Upper lobe of left lung (tissue), 6 donors: ENCODE results near the gene POLN. TPM values are rescaled to one million over a fixed set of nuclear protein-coding genes. Genes with fewer than 3 reads are reported as not detected.
A peak's percentile ranks its signal among the peaks of the same experiment; 100 is the strongest.

Experiments used
- ATAC-seq, 2 donors: fragments of 200-7000 bp; cut with Tn5 transposase; one replicate each; pipeline ENCODE4 v1.9.1; 2022; ENCODE audit warnings: mild to moderate bottlenecking in 2 of 2, moderate library complexity in 2 of 2; ENCODE audit not compliant: low FRiP score in 2 of 2
- DNase-seq, 2 donors: peaks; one replicate each; pipeline ENCODE4 v3.0.0-alpha.2; 2019 to 2020
- H3K27ac ChIP-seq, 4 donors: fragments of 200-600 bp; sonication (generic); one replicate each; pipeline ENCODE4 v1.5.1; 2016 to 2019
- H3K27me3 ChIP-seq, 4 donors: fragments of 200-600 bp; sonication (generic); one replicate each; pipeline ENCODE4 v1.5.1; 2017 to 2019
- H3K36me3 ChIP-seq, 4 donors: fragments of 200-600 bp; sonication (generic); one replicate each; pipeline ENCODE4 v1.5.1; 2016 to 2019
- H3K4me1 ChIP-seq, 4 donors: fragments of 200-600 bp; sonication (generic); one replicate each; pipeline ENCODE4 v1.5.1; 2018 to 2019
- H3K4me3 ChIP-seq, 4 donors: fragments of 200-600 bp; sonication (generic); one replicate each; pipeline ENCODE4 v1.5.1; 2017 to 2019; ENCODE audit warnings: mild to moderate bottlenecking in 2 of 4, moderate library complexity in 1 of 4
- H3K9me3 ChIP-seq, 4 donors: fragments of 200-600 bp; sonication (generic); one replicate each; pipeline ENCODE4 v1.5.1; 2018 to 2019
- EP300 ChIP-seq, 4 donors: sonication (generic); formaldehyde crosslinking; IDR thresholded peaks; one replicate each; pipeline ENCODE4 v1.5.1; 2017; ENCODE audit warnings: antibody characterized with exemption in 4 of 4, control low read depth in 2 of 4
- POLR2A ChIP-seq, 4 donors: fragments of 450-650 bp; IDR thresholded peaks; one replicate each; pipeline ENCODE4 v1.5.1; 2016 to 2017; ENCODE audit warnings: antibody characterized with exemption in 4 of 4, mild to moderate bottlenecking in 2 of 4
- POLR2AphosphoS5 ChIP-seq, 2 donors: sonication (generic); formaldehyde crosslinking; IDR thresholded peaks; one replicate each; pipeline ENCODE4 v1.5.1; 2017; ENCODE audit warnings: antibody characterized with exemption in 2 of 2
- WGBS, 2 donors: methylation state at CpG; one replicate each; pipeline ENCODE4 v1.1.5; 2017 to 2018; 5-methylcytosine and 5-hydroxymethylcytosine counted together
- total RNA-seq, 6 donors: library from RNA; depleted of rRNA in 4 of 6; stranded (reverse); fragments of >200 nt in 4 of 6; gene quantifications; one replicate each; pipeline versions ENCODE4 v1.1.0 to v1.2.1, GENCODE V29; 2016 to 2021
- TF ChIP-seq, protein P1 (sequence below), 6 experiments: fragments of 450-650 bp in 4 of 6; fragments of 200-600 bp in 2 of 6; sonication (generic) in 2 of 6; IDR thresholded peaks; one replicate each; pipeline ENCODE4 v1.5.1; 2016 to 2019; ENCODE audit warnings: antibody characterized with exemption in 6 of 6
- donor health status: DM: no; HTN: no; CAD: no; lungs with moderate emphysema.
- donor health status: DM: no; HTN: yes; CAD: no; lungs with severe emphysema.

Gene POLN
- total RNA-seq, 6 donors from 2014 or later: 0.89 to 5.5 (median 2.6) TPM

DNA sequence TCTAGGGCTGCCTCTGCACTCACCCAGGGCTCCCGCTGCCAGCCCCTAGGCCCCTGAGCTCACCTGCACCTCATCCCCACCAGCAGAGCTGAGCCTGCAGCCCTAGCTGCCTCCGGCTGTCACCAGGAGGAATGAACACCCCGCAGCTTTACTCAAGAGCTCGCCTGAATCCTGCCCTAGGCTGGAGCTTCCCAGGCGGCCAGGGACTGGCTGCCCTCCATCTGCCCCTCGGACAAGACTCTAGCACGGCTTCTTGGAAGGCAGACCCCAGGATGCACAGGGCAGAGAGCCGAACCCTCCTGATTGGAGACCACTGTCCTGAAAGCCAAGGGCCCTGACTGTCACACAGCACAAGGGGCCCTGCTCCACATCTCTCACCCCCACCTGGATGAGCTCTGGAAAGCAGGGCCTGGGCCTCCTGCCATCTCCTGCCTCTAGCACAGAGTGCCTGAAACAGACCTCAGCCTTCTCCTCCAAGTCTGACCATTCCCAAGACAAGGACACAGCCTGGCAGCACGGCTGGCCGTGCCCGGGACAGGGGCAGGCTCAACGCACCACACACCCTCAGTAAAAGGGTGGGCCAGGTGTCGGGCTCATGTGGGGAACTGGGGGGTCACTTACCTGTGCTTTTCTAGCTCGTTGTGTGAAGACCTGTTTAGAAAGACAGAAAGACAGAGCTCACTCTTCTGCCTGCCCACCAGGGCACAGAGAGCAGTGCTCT lies 15.6 kb upstream of the POLN start:
- peaks cover 76 to 86% (median 79%) of the 10 kb centered on the region in 4 donors for H3K4me1 ChIP-seq
- TF ChIP-seq POLR2A (IDR thresholded peaks at IDR 0.05) (no peak), EP300 (IDR thresholded peaks at IDR 0.05) (no peak), POLR2AphosphoS5 (IDR thresholded peaks at IDR 0.05) (no peak)
- TF ChIP-seq, protein P1, sequence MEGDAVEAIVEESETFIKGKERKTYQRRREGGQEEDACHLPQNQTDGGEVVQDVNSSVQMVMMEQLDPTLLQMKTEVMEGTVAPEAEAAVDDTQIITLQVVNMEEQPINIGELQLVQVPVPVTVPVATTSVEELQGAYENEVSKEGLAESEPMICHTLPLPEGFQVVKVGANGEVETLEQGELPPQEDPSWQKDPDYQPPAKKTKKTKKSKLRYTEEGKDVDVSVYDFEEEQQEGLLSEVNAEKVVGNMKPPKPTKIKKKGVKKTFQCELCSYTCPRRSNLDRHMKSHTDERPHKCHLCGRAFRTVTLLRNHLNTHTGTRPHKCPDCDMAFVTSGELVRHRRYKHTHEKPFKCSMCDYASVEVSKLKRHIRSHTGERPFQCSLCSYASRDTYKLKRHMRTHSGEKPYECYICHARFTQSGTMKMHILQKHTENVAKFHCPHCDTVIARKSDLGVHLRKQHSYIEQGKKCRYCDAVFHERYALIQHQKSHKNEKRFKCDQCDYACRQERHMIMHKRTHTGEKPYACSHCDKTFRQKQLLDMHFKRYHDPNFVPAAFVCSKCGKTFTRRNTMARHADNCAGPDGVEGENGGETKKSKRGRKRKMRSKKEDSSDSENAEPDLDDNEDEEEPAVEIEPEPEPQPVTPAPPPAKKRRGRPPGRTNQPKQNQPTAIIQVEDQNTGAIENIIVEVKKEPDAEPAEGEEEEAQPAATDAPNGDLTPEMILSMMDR (IDR thresholded peaks at IDR 0.05): no peak
- H3K27me3 ChIP-seq: no peaks in the 10 kb centered on the region
- DNase-seq (peak; percentile 20 to 76), ATAC-seq (no peak)
- 66 to 78% methylated on average over 10 to 14 of the region's 14 CpGs for WGBS, 2 donors
- peak overlapping the region; percentile 92 to 98 (median 95) for H3K27ac ChIP-seq
- peaks cover 0 to 48% (median 37%) of the 10 kb centered on the region in 4 donors for H3K36me3 ChIP-seq
- no peaks in the 10 kb centered on the region for H3K9me3 ChIP-seq
- peak overlapping the region in 1 of 4 donors; percentile 79 for H3K4me3 ChIP-seq

DNA sequence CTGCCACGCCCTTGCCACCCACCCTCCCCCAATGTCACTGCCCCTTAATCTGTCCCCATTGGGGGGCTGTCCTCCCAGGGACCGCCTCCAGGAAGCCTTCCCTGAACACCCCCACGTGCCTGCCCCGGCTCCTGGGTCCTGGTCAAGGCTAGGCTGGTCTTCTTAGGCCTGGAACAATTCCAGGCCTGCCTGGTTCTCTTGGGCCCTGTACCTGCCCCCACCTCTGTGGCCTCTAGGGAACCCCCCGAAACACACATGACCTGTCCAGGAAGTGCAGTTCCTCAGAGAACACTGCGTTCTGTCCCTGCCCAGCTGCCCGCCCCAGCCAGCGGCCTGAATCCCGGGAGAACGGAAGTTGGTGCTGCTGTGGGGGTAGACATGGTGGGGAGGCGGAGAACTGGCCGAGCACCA lies 14.9 kb upstream of the POLN start:
- Histone ChIP-seq H3K27ac (peak overlapping the region; percentile 92 to 98 (median 95)), H3K4me1 (peaks cover 76 to 90% (median 79%) of the 10 kb centered on the region in 4 donors), H3K9me3 (no peaks in the 10 kb centered on the region), H3K27me3 (no peaks in the 10 kb centered on the region), H3K4me3 (peak overlapping the region in 2 of 4 donors; percentile 21 to 28), H3K36me3 (peaks cover 0 to 55% (median 45%) of the 10 kb centered on the region in 4 donors)
- TF ChIP-seq, protein P1 (IDR thresholded peaks at IDR 0.05): peak in 1 of 6 experiments; percentile 27
- TF ChIP-seq EP300 (IDR thresholded peaks at IDR 0.05) (peak in 3 of 4 donors; percentile 84 to 99 (median 98)), POLR2A (IDR thresholded peaks at IDR 0.05) (no peak), POLR2AphosphoS5 (IDR thresholded peaks at IDR 0.05) (peak; percentile 91 to 94)
- 44 to 70% methylated on average over 5 to 11 of the region's 12 CpGs for WGBS, 2 donors
- DNase-seq (peak; percentile 60 to 82), ATAC-seq (peak in 1 of 2 donors; percentile 24)

DNA sequence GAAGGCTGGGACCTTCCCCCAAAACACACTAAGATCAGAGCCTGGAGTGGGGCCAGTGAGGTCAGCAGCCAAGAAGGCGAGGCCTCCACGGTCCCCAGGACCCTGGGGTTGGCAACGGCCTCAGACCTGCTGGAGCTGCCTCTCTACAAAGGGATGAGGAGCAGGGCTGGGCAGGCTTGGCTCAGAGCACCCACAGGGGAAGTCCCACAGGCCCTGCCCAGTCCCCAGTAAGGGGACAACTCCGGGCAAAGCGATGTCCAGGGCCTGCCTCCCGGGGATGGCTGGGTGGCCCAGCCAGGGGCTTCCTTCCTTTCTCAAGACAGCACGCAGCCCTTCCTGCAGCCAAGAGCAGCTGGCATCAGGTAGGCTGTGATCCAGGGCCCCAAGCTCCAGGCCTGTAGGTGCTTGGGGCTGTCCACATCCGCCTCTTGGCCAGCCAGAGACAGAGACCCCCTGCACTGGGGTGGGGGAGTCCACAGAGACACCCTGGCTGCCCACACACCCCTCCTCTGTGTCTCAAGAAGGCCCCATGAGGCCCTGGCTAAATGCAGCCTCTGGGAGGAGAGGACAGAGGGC lies 14.3 kb upstream of the POLN start:
- DNase-seq (peak; percentile 50 to 53), ATAC-seq (peak in 1 of 2 donors; percentile 2)
- Histone ChIP-seq H3K27ac (peak overlapping the region; percentile 92 to 98 (median 95)), H3K36me3 (peaks cover under 1 to 60% (median 50%) of the 10 kb centered on the region in 4 donors), H3K9me3 (no peaks in the 10 kb centered on the region), H3K4me1 (peaks cover 76 to 90% (median 79%) of the 10 kb centered on the region in 4 donors), H3K27me3 (no peaks in the 10 kb centered on the region), H3K4me3 (peak overlapping the region in 2 of 4 donors; percentile 21 to 28)
- TF ChIP-seq EP300 (IDR thresholded peaks at IDR 0.05) (no peak), POLR2A (IDR thresholded peaks at IDR 0.05) (peak in 1 of 4 donors; percentile 22), POLR2AphosphoS5 (IDR thresholded peaks at IDR 0.05) (peak in 1 of 2 donors; percentile 52)
- TF ChIP-seq, protein P1 (IDR thresholded peaks at IDR 0.05): no peak
- 35% methylated on average over 8 of the region's 8 CpGs; no CpG with 5 or more reads in 1 of the 2 donors for WGBS, 2 donors

DNA sequence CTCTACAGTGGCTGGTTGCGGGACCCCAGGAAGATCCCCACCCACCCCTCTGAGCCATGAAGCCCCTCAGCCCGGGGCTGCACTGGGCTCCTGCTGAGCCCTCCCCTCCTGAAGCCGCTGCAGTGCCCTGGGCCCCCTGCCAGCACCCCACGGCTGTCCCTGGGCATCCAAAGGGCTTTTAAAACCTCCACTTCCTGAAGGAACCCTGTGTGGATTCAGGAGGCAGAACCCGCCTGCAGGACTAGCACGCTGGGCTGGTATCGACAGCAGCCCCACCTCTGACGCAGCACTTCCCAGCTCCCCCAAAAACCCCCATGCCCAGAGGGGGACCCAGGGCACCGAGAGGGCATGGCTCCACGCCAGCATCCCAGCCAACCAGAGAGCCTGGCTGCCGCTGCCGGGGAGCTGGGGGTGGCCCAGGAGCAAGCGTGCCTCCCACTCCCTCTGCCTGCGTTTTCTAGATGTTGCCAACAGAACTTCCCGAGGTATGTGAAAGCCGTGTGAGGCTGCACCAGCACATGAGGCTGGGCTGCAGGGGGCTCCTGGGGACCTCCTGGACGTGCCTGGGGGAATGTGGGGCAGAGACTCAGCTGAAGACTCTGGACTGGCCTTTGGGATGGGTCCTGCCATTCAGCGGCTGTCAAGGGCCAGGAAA lies 13.7 kb upstream of the POLN start:
- Histone ChIP-seq H3K9me3 (no peaks in the 10 kb centered on the region), H3K36me3 (peaks cover 6 to 66% (median 56%) of the 10 kb centered on the region in 4 donors), H3K4me3 (peak overlapping the region in 2 of 4 donors; percentile 21 to 28), H3K27me3 (no peaks in the 10 kb centered on the region), H3K4me1 (peaks cover 73 to 85% (median 76%) of the 10 kb centered on the region in 4 donors), H3K27ac (peak overlapping the region; percentile 92 to 98 (median 95))
- TF ChIP-seq POLR2A (IDR thresholded peaks at IDR 0.05) (peak in 1 of 4 donors; percentile 9), POLR2AphosphoS5 (IDR thresholded peaks at IDR 0.05) (no peak)
- WGBS, 2 donors: 0 to 33% methylated on average over 2 to 18 of the region's 18 CpGs
- DNase-seq: peak; percentile 26 to 76
- ATAC-seq: no peak
